Measurements from ENCODE around the gene KCNJ12.
"Not testable (repeated sequence)": the region's sequence is repeated elsewhere in the genome, so short reads cannot be mapped to it uniquely, and the experiment has no call there.

KCNJ12 gene

DNA sequence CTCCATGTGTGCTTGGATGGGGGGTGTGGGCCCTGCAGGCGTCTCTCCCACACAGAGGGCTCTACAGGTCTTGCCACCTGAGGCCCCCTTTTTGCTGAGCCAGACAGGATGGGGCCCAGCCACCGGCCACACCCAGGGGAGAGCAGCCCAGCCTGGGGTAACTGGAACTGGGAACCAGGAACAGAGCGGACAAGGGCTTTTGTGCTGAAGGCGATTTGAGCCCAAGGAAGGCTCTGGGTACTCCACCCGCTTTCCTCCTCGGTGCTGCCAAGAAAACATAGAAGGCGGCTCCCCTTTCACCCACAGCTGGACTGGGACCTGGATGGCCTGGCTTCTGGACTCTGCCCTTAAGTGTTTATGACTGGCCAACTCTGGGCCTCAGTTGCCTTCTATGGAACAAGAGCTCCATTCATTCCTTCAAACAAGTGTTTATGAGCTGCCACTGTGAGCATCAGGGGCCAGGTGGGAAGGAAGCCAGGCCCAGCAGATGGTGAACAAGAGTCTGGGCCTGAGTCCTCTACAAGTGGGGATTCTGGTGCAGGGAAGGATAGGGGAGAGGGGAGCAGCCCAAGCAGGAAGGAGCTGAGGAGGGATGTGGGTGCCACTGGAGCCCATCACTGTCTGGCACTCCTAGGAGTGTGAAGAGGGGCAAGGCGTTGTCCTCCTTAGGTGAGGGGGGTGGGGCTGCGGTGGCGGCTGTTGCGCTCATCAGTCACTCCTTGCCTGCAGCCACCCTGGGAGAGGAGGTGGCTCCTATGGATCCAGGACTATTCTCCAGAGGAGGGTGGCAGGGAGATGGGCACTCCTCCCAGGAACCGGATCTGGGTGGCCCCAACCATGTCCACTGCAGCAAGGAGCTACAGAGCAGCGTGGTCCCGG, 46.4 kb downstream of the KCNJ12 start:
- DNase-seq: not testable (repeated sequence)

DNA sequence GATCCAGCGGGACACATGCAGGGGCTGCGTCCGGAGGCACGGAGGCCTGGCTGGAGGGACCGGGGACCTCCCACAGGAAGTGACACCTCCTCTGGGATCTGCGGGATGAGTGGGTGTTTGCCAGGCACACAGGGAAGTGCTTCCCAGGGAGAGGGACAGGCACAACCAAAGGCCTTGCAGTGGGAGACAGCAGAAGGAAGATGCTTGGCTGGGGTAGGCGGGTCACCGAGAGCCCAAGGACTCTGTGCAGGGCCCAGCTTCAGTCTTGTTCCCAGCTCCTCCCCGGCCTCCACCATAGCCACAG, 47.0 kb downstream of the KCNJ12 start:
- not testable (repeated sequence) for DNase-seq

DNA sequence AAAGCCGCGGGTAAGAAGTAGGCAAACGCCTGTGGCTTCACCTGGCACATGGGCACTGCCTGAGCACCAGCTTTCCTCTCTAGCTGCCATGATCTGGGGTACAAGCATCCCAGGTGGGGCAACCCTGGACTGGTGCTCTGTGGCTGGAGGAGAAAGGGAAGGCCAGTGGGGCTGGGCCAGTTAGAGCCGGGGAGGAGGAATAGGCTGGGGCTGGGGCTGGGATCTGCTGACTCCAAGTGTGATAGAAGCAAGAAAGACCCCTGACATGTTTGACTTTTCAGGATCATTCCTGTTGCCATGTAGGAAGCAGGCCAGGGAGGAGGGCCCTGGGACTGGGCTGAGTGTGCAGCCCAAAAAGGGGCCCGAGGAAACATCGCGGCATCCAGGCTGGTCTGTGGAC, 48.5 kb downstream of the KCNJ12 start:
- not testable (repeated sequence) for DNase-seq

DNA sequence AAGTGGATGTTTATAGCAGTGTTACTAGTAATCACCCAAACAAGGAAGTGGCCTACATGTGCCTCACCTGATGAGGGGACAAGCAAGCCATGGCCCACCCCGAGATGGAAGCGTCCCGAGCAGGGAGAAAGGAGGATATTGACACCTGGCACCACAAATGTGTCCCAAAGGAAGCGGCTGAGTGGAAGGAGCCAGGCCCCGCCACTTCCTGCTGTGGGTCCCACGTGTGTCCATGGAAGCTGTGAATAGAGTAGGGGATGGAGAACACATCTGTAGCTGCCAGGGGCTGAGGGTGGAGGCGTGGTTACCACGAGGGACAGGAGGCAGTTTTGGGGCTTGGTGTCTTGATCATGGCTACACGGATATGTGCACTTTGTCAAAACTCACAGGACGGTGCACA, 49.2 kb downstream of the KCNJ12 start:
- DNase-seq: no peak

DNA sequence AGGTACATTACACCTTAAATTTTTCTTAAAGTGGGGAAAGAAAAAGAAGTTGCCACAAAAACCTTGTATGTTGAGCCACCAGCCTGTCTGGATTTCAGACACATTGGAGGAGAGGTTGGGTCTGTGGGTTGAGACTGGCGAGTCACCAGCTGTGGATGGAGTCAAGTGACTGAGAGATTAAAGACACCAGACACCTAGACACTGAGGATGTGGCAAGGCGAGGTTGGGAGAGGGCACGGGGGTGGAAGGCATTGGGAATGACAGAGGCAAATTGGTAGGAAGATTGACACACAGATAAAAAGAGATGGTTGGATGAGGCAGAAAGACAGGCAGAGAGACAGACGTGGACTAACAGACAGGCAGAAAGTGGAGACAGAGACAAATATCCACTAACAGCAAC, 49.6 kb downstream of the KCNJ12 start:
- DNase-seq: no peak

DNA sequence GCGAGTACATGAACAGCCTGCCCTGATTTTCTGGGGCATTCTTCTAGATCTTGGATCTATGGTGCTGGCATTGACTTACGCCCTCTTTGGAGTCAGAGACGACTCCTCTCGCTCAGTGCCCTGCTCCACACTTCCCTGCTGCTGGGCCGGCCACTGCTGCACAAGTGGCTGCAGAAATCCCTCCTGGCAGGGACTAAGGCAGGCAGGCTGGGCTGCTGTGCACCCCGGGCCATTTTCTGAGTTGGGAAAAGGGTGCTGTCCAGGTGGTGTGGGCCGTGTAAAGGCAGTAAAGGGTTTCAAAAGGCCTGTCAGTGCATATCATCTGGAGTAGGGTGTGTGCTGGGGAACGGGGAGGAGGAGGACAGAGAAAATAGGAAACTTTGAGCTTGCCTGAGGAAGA, 50.1 kb downstream of the KCNJ12 start:
- DNase-seq: not testable (repeated sequence)

DNA sequence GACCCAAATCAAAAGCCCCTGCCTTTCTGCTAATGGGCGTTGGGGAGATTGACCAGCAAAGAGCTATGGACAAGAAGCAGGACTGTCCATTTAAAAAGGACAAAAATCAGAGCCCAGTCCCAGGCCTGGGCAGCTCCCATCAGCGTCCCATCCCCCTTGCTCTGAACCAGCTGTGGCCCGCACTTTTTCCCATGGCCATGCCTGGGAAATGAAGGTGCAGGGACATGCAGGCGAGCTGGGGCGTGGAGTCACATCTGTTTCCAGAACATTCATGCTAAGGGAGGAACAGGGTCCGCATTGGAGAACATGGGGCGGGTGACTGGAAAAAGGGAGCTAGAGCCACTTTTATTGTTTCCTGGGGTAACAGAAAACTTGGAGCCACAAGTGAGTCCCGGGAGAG, 50.7 kb downstream of the KCNJ12 start:
- DNase-seq: not testable (repeated sequence)

DNA sequence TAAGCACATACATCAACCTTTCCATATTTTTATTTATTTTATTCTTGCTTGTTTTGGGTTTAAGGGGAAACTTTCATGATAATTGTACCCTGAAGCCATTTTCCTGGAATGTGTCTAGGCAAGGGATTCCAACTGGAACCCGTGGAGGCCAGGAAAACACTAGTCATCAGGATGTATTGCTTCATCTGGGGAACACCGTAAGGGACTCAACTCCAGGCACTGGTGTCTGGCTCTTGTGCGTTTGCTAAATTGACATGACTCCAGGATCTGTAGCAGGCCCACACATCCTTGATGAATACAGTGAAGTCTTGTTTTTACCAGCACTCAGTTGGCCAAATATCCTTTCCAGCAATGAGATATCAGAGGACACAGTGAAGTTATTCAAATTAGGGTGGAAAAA, 51.6 kb downstream of the KCNJ12 start:
- DNase-seq: not testable (repeated sequence)

DNA sequence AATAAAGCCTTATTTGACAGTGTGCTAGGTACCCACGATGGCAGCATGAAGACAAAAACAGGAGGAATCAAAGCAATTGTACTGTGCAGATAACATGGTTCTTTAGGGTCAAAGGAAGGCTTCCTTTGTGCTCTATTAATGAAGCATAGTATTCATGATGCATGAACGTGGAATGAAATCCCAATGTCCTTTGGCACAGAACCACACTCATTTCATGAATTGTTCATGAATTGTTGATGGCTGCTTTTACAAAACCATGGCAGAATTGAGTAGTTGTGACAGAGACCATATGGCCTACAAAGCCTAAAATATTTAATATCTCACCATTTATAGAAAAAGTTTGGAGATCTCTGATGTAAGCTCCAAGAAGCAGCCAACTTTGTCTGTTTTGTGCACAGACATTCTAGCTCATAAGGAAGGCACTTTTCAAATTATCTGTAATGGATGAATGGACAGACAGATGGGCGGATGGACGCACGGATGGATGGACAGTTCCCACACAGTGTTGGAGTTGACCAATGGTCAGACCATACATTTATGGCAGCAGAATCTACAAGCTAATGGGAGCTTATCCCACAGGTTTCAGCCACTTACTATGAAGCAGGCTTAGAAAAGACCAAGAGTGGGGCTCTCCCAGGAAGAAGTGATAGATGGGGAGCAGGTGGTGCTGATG, 52.7 kb downstream of the KCNJ12 start:
- not testable (repeated sequence) for DNase-seq

DNA sequence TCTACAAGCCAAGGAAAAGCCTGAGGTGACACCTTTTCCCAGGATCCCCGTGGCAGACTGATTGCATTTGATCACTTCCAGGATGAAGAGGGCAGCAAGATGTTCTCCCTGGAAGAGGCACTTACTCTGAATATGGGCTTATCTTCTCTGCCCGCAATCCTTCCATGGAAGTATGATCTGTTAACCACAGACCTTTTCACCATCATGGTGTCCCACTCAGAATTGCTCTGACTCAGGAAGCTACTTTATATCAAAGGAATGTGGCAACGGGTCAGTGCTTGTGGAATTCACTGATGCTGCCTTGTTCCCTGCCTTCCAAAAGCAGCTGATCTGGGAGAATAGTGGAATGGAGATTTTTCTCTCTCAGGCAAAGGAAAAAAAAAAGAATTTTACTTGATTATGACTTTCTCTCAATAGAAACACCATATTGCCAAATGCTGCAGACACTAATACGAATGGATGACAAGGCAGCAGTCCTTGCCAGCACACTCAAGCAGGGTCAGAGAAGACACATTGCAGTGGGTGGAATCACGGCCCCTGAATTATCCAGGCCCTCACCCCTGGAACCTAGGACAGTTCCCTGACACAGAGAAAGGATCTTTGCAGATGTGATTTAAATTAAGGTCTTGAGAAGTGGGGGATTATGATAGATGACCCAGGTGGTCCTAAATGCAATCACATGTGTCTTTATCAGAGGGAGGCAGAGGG, 53.9 kb downstream of the KCNJ12 start:
- DNase-seq: not testable (repeated sequence)

DNA sequence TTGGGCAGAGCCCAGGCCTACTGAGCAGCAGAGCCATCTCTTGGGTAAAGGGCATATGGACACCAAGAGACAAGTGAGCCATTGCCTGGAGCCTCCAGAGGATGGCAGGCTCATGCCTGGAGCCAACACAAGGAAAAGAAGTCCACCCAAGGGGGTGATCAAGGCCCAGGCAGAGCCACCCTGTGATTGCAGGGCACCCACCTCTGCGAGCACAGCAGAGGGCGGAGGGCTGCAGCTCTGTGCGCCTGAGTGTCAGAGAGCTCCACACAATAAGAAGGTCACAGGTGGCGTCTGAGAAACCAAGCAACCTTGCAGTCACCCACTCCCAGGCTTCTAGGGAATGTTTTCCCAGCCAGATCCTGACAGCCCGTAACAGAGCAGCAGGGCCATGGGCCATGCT, 57.8 kb downstream of the KCNJ12 start:
- not testable (repeated sequence) for DNase-seq

DNA sequence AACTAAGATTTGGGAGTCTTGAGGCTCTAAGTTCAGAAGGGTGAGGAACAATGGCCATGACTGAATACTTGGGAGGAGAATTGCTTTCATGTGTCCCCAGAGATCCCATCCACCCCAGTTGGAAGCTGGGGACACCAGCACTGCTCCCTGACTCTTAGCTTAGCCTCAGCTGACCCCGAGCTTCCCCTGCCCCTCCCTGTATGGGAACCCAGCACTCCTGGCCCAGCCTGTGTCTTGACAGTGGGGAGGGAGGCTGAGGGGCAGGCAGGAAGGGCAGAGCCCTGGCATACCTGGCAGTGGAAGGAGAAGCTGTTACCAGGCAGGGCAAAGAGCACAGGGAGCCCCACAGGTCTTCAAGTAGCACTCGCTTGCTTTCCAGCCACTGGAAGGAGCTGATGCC, 58.8 kb downstream of the KCNJ12 start:
- DNase-seq: not testable (repeated sequence)

DNA sequence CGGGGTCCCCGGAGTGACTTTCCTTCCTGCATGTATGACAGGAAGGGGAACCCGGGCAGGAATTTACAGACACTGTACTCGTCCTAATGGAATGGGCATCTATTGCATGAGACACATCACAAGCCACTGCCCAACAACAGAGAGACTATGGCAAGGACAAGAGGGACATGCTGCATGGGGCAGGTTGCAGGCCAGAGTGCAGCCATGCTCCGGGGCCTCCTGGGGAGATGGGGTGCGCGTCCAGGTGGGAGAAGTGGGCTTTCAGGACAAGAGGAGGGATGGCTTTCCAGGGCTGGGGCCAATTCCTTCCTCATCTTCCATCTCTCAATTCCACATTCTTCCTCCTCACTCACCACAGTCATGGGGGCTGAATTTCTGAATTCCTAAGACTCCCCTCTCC, 60.3 kb downstream of the KCNJ12 start:
- not testable (repeated sequence) for DNase-seq

DNA sequence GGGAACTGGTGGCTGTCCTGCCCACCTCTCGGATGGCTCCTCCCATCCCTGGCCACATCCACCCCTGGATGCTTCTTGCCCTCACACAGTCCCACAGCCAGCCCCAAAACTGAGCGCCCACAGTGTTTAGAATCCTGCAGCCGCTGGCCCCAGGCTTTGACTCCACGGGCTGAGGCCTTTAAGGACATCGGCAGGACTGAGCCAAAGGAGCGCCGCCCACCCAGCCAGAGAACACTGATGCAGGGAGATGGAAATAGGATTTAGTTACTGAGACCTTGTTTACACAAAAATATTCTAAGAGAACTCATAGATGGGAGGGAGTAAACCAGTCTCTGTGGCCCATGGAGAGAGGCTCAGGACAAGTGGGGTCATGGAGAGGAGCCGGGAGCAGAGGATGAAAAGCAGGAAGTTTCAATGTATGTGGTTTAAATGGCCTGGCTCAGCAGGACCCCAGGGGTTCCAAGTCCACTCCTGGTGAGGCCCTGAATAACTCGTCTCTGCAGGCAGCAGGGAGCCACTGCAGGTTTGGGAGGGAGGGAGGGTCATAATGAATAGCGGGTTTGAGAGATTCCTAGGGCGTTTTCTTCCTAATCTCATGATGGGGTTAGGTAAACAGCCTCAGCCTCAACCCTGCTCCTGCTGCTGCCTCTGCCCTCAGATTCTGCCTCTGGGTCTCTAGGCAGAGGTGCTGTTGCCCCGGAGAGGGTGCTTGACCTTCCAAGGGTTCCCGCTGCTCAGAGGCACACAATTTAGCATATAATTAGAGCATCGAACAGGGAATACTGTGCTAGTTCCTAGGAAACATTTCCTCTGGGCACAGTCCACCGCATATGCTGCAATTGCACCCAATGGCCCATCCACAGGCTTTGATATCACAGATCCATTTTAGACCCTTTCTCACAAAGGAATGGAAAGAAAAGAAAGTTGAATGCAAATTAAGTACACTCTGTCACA, 61.0 kb downstream of the KCNJ12 start:
- DNase-seq: not testable (repeated sequence)

DNA sequence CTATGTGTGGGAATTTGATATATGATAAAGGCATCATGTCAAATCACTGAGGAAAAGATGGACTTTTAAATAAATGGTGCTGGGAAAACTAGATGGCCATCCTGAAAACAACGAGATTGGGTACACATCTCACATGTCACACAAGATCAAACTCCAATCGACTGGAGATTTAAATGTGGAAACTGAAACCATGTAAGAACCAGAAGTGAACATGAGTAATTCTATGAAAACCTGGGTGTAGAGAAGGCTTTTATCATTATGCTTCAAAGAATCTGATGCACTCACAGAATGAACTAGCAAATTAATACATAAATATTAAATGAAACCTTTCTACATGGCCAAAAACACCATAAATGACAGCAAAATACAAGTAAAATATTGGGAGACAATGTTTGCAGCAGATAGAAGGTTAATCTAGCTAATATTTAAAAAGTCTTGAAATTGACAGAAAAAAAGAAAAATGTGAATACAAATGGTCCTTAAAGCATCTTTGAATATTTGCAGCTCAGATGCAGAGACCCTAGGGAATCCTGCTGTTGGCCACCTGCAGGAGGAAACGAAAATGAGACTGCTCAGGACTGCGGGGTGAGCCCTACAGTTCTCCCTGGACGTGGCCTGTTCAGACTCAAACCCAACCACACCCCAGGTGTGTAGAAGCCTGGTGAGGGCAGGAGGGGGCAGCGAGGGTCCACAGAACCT, 62.3 kb downstream of the KCNJ12 start:
- DNase-seq: not testable (repeated sequence)

DNA sequence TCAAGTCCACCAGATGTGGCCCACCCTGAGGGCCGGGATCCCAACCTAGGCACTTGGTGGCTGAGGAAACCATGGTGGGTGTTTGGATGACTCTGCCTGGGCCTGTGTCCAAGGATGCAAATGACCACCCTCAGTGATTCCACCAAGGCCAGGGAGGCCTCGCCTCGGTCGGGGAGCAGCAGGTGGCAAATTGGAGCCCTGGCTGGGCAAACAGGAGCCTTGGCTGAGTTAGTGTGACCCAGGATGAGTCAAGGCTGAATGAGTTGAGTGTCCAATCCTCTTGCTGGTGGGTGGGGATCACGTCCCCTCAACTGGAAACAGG, 62.8 kb downstream of the KCNJ12 start:
- not testable (repeated sequence) for DNase-seq

DNA sequence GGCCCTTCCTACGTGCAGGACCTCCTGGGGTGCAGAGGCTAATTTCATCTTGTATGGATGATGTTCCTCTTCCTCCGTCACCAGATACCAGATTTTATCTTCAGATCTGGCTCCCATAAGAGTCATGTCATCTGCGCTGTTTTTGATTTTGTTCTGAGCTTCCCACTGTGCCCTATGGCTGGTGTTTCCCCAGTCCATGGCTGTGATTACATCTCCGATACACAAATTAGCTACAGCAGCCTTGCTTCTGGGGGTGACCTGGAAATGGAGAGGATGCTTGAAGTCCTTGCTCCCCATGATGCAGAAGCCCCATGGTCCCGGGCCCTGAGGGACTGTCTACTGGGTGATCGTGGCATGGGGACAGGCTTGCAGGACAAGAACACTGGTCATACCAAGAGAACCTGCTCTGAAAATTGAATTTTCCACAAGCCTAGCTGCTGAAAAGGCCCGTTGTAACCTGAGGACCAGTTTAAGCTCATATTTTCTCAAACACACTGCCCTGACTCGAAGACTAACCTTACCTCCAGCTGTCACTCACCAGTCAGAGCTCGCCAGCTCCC, 69.0 kb downstream of the KCNJ12 start:
- no peak for DNase-seq

DNA sequence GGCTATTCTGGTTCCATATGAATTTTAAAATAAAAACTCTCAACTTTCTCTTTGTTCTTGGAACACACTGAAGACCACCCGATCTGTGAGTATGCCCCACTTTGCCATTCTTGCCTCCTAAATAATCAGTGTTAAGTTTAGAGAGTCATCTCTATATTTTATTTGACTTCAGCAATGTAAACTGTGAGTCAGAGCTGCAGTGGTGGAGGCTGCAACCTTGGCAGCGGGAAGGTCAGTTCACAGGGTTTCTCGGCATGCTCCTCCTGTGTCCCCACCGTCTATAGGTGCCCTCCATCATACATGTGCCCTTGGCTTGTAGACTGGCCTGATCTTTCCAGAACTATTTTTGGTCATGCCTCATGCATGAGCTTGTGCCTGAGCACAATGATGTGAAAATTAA, 71.4 kb downstream of the KCNJ12 start:
- DNase-seq: not testable (repeated sequence)

DNA sequence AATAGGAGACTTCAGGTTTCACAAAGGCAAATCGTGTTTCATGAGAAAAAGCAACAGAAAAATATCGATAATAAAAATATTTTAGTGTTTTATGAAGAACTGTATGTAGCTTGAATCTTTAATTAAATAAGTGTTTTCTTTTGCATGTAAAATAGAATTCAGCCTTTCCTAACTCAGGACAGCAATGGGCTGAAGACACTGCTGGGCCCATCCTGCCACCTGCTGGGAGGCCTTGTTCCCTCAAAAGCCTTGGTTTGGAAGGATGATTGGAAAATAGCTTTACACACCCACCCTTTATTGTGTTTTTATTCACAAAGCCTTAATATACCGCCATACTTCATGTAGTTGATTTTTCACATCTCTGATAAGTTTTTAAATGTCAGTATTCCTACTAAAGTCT, 73.7 kb downstream of the KCNJ12 start:
- DNase-seq: not testable (repeated sequence)

DNA sequence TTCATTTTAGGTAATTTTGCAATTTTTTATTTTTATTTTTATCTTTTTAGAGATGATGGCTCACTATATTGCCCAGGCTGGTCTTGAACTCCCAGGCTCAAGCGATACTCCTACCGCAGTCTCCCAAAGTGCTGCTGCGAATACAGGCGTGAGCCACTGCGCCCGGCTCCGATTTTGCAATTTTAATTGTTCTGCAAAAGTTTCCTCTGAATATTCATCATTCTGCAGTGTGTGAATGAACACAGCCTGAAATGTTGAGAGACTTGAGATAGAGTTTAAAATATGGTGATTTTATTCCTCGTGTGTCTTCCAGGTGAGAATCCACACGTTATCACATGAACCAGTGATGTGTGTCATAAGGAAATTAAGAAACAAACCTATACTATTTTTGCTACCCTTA, 75.8 kb downstream of the KCNJ12 start:
- DNase-seq: no peak

DNA sequence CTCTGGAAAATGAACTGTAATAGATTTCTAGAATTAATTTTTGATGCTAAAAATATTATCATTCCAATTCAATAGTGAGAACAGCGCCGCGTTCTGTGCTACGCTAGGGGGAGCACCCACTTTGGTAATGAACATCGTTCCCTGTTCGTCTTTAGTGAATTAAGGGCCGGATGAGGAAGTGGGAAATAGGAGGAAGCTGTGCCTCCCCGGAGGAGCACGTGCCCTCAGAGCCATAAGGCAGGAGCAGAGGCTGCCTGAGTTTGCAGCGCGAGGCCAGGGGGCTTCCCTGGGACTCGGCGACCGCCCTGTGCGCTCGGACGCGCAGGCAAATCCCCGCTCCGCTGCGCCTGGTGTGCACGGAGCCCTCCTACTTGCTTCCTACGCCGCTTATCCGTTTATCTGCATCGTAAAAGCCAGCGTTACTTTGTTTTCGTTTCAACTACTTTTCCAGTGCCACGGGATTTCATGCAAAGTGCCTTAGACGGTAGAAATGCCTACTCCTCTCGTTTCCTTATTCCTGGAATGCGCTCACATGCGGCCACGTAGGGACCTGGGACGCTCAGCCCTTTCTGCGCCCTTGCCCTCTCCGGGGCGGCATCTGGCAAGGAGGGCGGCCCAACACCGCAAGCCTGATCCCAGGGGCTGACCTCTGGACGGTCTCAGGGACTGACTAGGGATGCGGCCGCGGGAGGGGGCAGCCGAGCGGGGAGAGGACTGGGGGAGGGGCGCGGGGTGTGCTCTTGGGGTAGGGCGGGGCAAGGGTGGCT, 76.4 kb downstream of the KCNJ12 start:
- DNase-seq: peak; percentile 92
